GM19463 (cell line): Measurements from ENCODE around the gene GALNT18.

ENCODE experiments used
- ATAC-seq: cut with Tn5 transposase; IDR thresholded peaks from one replicate; pipeline ENCODE4 v1.9.1; 2021; ENCODE audit warnings: mild to moderate bottlenecking, moderate library complexity; ENCODE audit not compliant: unreplicated experiment

GALNT18 gene

DNA sequence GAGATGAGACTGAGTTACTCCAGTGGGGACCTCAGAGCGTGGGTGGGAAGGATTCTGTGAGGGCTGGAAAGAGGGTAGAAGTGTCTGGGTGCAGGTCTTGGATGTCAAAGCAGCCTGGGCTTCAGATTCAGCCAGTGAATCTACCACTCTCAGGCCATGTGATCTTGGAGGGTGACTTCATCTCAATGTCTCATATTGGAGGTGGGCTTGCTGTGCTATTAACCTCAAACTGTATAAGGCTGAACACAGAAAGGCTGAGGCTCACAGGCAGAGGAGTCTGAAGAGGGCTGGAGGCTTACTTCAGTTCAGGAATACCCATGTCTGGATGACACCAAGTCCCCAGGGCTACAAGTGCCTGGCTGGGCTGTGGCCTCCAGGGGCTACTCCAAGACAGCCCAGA lies 332.1 kb downstream of the GALNT18 start:
- no peak for ATAC-seq

GRCh38 chr11:11288972-11289616 lies 332.7 kb downstream of the GALNT18 start:
- ATAC-seq: no peak

GRCh38 chr11:11284481-11284880 lies 337.3 kb downstream of the GALNT18 start:
- ATAC-seq: no peak

DNA sequence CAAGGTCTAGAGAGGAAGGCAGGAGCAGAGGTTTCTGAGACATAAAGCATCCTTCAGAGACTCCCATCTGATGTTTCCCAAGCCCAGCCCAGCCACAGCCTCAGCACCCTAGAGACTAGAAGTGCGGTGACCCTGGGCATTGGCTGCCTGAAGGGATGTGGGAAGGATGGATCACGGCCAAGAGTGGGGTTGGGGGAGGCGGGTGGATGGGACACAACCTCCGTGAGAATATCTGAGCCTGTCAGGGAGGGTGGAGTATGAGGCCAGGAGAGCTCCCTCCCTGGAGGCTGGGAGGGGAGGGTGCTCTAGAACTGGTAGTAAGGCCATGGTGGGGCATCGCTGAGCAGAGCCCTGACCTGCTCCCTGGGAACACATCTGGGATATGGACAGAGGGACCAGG lies 340.2 kb downstream of the GALNT18 start:
- no peak for ATAC-seq

GRCh38 chr11:11280826-11281225 lies 341.0 kb downstream of the GALNT18 start:
- no peak for ATAC-seq

- no peak for ATAC-seq
These were observed 341.7 kb downstream of the GALNT18 start for GRCh38 chr11:11279956-11280689.

DNA sequence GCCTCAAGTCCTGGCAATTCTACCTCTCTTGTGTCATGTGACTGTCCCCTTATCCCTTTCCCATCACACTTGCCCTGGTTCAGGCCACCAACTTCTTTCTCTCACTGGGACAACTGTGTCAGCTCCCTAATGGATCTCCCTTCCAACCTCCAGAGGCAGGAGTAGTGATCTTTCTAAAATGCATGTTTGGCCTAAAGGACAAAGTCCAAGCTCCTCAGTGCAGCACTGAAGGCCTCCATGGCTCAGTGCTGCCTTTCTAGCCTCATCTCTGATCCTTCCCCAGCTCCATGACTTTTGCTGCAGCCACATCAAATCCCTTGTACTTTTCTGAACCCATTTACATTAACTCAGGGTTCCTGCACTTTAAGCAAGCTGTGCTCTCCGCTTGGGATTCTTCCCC lies 349.6 kb downstream of the GALNT18 start:
- ATAC-seq: no peak

DNA sequence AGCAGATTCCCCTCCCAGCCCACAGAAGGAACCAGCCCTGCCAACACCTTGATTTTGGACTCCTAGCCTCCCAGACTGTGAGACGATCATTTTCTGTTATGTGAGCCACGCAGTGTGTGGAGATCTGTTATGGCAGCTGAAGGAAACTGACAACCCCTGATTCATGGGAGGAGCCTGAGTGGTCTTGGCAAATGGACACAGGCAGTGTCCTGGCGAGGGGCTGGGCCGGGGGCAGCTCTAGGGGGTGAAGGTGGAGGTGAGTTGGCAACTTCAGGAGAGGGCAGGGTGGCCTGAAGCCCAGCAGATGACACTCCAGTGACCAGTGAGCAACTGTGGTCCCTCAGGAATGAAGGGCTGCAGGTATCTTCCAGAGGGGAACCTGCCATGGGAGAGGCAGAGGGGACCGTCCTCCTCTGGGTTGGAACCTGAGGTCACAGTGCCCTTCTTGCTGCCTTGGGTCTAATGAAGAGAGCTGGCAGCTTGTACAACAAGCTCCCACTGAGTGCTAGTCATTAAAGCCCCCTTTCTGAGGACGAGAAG lies 351.5 kb downstream of the GALNT18 start:
- ATAC-seq: no peak

GRCh38 chr11:11268706-11269105 lies 353.1 kb downstream of the GALNT18 start:
- ATAC-seq: no peak

- ATAC-seq: no peak
These were observed 353.7 kb downstream of the GALNT18 start for GRCh38 chr11:11268119-11268518.

DNA sequence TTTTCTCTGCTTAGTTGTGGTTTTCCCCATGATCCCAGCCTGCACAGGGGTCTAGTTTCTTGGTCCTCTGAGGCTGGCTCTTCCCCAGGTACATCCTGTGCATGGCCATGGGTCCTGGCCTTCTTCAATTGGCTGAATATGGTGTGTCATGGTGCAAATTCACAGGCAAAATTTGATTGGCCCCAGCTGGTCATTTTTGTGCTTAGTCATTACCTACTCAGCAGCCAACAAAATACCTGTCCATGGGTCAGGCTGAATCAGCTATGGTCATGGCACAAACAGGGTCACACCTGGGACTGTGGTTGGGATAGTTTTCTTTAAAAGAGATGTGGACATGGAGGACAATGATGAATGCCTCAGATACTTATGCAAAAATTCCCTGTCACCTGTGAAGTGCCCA lies 354.5 kb downstream of the GALNT18 start:
- no peak for ATAC-seq

DNA sequence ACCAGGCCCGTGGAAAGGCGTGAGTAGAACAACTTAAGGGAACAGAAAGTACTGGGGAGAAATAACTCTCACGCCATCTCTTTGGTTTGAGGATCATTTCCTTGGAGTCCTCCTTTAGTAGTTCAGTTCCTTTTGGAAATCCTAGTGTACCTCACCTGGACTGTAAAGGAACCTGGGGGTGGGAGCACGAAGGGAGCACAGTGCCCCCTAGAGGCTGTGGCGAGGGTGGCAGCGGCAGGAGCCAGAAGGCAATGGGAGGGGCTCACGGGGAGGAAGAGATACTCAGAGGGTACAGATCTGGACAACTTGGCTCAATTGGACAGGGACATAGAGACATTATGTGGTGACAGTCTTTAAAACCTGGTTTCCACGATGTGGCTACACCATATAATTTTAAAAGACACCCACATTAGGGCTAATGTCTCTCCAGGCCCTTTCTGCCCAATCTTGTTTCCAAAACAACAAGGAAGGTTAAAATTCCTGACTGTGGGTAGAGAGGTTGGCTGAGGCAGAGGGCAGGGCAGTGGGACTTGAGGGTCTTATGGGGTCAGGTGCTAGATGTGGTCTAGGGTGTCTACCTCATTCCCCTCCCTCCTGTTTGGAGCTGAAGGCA lies 355.7 kb downstream of the GALNT18 start:
- peak; percentile 48 for ATAC-seq

- no peak for ATAC-seq
These were observed 356.5 kb downstream of the GALNT18 start for GRCh38 chr11:11265320-11265719.

DNA sequence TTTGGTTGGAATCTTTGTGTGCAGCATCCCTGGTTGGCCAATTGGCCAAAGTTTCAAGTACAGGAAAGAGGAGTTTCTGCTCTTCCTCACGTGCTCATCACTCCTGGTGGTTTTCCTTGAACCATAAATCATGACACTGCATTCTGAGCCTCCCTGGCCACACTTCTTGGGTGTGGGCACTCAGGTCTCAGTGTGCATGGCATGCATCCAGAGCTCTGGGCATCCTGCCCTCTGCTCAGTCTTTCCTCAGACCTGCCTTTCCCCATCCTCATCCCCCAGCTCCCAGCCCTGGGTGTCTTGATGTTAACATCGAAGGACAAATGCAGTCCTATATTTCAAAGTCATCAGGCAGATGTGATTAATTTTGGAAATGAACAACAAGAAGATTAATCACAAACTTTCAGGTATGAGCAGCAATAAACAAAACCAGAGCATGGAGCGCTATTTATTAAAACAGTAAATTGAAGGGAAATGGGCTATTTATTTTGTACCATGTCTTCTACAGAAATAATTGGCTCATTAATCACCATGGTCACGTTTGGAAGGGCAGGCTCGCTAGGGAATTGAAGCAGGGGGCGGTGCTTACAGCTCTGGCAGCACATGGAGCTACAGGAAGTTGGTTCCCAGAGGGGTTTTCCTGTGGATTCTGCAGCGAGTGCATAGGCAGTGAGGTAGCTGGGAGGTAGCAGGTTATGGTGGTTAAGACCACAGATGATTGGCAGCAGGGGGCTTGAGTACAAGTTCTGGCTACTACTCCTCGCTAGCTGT lies 358.4 kb downstream of the GALNT18 start:
- no peak for ATAC-seq

GRCh38 chr11:11262171-11262920 lies 359.5 kb downstream of the GALNT18 start:
- no peak for ATAC-seq

GRCh38 chr11:11261629-11262028 lies 360.2 kb downstream of the GALNT18 start:
- peak; percentile 47 for ATAC-seq

DNA sequence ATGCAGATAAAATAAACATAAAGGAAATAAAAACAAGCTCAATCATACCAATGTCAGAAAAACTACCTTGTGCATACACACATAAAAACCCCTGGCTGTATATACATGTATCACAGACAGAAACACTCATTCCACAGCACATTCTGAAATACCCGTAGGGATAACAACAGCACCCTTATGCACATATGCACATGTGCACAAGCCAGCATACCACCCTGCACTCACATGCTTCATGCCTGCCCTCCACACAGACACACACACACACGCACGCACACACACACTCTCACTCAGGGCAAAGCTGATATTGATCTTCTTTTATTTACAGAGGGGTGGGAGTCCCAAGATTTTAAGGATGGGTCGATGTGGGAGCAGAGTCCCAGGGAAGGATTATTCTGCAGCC lies 360.9 kb downstream of the GALNT18 start:
- ATAC-seq: no peak

DNA sequence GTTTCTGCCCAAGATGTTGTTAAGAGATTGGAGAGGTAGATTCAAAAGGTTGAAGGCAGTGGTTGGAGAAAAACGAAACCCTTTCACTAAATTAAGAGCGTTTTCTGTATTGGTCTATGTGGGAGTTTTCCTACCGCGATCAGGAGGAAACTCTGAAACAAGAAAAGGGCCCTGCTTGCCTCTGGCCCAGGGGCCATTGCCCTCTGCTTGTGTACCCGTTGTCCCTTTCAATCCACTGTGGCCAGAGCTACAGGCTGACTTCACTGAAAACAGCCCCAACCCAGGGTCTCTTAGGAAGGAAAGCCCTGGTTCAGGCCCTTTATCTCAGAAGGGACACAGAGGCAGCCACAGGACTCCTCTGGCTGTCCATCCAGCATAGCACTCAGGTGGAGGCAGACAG lies 367.8 kb downstream of the GALNT18 start:
- no peak for ATAC-seq

DNA sequence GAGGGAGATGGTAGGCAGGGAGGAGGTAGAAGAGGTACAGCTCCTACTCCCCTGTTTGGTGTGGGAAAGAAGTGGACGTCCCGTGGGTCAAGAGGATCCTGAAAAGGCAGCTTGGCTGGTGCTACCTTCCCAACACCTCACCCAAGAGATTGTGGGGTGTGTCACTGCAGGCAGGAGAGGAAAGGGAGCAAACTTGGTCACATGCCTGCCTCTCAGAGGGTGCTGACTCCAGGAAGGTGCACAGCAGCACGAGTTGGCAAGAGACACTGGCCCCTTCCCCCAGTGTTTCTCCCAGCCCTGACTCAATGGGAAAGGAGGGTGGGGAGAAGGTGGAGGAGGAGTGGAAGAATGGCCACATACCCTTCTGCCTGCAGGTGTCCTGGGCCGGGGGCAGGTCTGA lies 368.3 kb downstream of the GALNT18 start:
- no peak for ATAC-seq

- ATAC-seq: no peak
These were observed 369.4 kb downstream of the GALNT18 start for GRCh38 chr11:11252403-11252802.
